ENCODE data around the gene NUBPL.
"Not testable (repeated sequence)": the region's sequence is repeated elsewhere in the genome, so short reads cannot be mapped to it uniquely, and the experiment has no call there.

The NUBPL gene

DNA sequence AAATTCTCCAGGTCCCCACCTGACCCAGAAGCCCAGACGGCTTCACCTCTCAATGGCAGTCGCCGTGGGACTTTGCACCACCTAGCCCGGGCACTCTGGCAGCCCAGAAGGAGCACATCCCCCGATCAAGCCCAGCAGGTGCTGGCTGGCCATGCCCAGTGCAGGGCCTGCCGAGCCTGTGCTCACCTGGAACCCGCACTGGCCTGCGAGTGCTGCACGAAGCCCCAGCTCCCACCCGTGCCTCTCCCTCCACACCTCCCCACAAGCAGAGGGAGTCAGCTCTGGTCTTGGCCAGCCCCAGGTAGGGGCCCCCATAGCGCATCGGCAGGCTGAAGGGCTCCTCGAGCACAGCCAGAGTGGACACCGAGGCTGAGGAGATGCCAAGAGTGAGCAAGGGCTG is 144.5 kb downstream of the NUBPL start:
- TF ChIP-seq, protein P1, sequence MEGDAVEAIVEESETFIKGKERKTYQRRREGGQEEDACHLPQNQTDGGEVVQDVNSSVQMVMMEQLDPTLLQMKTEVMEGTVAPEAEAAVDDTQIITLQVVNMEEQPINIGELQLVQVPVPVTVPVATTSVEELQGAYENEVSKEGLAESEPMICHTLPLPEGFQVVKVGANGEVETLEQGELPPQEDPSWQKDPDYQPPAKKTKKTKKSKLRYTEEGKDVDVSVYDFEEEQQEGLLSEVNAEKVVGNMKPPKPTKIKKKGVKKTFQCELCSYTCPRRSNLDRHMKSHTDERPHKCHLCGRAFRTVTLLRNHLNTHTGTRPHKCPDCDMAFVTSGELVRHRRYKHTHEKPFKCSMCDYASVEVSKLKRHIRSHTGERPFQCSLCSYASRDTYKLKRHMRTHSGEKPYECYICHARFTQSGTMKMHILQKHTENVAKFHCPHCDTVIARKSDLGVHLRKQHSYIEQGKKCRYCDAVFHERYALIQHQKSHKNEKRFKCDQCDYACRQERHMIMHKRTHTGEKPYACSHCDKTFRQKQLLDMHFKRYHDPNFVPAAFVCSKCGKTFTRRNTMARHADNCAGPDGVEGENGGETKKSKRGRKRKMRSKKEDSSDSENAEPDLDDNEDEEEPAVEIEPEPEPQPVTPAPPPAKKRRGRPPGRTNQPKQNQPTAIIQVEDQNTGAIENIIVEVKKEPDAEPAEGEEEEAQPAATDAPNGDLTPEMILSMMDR (IDR thresholded peaks at IDR 0.05) = no peak
- TF ChIP-seq ZFX (IDR thresholded peaks at IDR 0.05; ENCODE audit: borderline replicate concordance) = no peak
- no peak overlapping the region for H3K27ac ChIP-seq

DNA sequence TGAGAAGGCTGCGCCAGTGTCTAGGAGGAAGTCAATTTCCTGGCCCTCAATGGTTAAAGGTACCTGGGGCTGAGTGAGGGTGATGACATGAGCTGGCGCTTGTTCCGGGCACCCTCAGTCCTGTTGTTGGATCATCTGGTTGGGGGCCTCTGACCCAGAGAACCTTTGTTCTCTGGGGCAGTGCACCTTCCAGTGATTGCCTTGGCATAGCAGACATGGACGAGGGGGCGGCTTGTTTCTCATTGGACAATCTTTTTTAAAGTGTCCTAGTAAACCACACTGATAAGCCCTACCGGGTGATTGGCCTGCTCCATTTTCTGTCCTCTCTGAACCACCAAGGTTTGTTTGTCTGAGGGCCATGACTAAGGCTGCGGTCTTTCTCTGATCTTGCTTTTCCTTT is 147.5 kb downstream of the NUBPL start:
- H3K27ac ChIP-seq = not testable (repeated sequence)

DNA sequence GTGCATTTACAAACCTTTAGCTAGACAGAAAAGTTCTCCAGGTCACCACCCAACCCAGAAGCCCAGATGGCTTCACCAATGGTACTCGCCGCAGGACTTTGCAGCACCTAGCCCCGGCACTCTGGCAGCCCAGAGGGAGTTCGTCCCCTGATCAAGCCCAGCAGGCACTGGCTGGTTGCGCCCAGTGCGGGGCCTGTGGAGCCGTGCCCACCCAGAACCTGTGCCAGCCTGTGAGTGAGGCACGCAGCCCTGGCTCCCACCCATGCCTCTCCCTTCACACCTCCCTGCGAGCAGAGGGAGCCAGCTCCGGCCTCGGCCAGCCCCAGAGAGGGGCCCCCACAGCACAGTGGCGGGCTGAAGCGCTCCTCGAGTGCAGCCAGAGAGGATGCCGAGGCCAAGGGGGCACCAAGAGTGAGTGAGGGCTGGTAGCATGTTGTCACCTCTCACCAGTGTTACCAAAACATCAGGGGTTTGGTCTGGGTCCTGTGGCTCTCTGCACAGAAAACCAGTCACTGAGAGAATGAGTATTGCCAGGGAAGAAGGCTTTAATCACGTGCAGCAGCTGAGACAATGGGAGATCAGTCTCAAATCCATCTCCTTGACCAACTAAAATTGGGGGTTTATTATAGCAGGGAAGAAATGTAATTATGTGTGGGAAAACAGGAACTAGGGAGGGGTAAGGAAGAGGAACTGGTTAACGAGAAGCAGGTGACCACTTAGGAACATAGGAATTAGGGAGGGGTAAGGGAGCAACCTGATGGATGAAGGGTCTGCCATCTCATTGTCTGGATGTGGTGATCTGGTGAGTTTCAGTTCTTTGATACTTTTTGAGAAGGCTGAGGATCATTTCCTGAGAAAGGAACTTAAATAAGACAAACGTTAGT is 151.3 kb downstream of the NUBPL start:
- H3K27ac ChIP-seq = no peak overlapping the region
- no peak for TF ChIP-seq ZFX (IDR thresholded peaks at IDR 0.05; ENCODE audit: borderline replicate concordance)
- TF ChIP-seq, protein P1 (IDR thresholded peaks at IDR 0.05) = no peak

DNA sequence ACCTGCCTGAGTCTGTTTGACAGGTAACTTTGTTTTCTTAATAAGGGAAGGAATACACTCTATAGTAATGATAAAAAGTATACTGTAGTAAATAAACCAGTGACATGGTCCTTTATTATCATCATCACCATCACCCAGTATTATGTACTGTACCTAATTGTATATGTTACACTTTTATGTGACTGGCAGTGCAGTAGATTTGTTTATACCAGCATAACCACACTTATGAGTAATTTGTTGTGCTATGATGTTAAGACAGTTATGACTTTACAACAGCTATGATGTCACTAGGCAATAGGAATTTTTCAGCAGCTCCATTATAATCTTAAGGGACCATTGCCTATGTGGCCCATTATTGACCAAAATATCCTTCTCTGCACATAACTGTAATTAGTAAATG is 155.0 kb downstream of the NUBPL start:
- no peak for TF ChIP-seq ZFX (IDR thresholded peaks at IDR 0.05; ENCODE audit: borderline replicate concordance)
- TF ChIP-seq, protein P1 (IDR thresholded peaks at IDR 0.05) = no peak
- no peak overlapping the region for H3K27ac ChIP-seq

DNA sequence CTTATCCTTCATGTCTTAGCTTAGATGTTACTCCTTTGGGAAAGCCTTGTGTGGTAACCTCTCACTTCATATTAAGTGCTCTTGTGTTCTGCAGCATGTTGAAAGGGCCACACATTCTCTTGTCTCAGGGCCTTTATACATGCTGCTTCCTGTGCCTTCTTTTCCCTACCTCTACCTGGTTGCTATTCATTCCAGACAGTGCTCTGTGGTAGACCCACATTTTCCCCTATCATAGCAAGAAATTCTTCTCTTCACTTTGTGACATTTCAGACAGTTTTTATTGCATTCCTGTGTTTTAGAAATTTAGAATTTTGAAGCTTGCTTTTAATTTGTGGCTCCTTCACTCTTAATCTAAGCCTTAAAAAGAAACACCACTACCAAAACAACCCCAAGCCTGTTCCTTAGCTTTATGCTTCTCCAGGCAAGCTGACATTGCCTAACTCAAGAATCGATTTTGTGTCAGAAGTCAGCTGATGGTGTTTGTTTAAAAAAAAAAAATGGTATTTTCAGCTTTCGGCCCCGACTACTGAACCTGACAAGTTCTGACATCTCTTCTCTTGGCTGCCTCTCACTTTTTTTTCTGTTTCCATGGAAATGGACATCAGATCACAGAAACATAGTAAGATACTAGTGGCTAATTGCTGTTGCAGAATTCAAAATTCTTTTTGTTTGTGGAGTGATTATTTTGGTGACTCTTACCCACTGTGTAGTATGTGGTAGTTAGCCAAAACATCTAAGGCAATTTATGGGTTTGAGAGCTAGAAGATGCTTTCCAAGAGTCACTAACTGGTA is 156.3 kb downstream of the NUBPL start:
- TF ChIP-seq, protein P1 (IDR thresholded peaks at IDR 0.05) = no peak
- no peak for TF ChIP-seq ZFX (IDR thresholded peaks at IDR 0.05; ENCODE audit: borderline replicate concordance)
- H3K27ac ChIP-seq = no peak overlapping the region

DNA sequence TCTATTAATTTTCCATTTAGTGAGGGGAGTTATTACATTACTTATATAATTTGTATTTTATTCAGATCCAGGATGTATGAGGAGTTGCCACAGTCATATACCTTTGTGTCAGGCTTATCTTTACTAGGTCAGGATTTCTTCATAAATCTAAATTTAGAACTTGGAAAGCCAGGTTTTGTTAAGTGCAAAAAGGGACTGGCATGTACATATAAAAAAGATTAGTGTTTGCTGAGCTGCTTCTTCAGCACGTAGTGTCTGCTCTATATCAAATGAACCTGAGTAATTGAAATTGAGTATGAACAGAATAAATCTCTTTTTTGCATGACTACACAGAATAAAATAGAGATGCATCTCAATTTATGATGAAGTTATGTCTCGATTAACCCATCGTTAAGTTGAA is 157.4 kb downstream of the NUBPL start:
- TF ChIP-seq, protein P1 (IDR thresholded peaks at IDR 0.05) = no peak
- TF ChIP-seq ZFX (IDR thresholded peaks at IDR 0.05; ENCODE audit: borderline replicate concordance) = no peak
- H3K27ac ChIP-seq = no peak overlapping the region

DNA sequence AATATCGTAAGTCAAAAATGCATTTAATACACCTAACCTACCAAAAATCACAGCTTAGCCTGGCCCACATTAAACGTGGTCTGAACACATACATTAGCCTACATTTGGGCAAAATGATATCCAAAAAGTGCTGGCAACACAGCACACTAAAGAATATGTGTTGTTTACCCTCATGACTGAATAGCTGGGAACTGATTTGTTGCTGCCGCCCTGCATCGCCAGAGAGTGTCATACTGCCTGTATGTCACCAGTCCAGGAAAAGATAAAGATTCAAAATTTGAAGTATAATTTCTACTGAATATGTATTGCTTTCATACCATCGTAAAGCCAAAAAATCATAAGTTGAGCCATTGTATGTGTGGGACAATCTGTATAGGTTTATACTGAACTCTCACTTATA is 157.8 kb downstream of the NUBPL start:
- TF ChIP-seq, protein P1 (IDR thresholded peaks at IDR 0.05) = no peak
- TF ChIP-seq ZFX (IDR thresholded peaks at IDR 0.05; ENCODE audit: borderline replicate concordance) = no peak
- H3K27ac ChIP-seq = no peak overlapping the region

Measured in 22Rv1 (cell line).